GM19395 (cell line): ENCODE measurements around the gene SOX30.

Experiments used
- ATAC-seq: cut with Tn5 transposase; IDR thresholded peaks from one replicate; pipeline ENCODE4 v1.9.1; 2021; ENCODE audit warnings: mild to moderate bottlenecking, moderate library complexity; ENCODE audit not compliant: unreplicated experiment

Gene SOX30

GRCh38 chr5:157665467-157666070 is 13.3 kb upstream of the SOX30 start:
- no peak for ATAC-seq

- ATAC-seq, result no peak
These were observed 7.8 kb upstream of the SOX30 start for GRCh38 chr5:157659868-157660660.

- no peak for ATAC-seq
These were observed 6.7 kb upstream of the SOX30 start for GRCh38 chr5:157658893-157659292.

- no peak for ATAC-seq
These were observed 5.3 kb upstream of the SOX30 start for GRCh38 chr5:157657516-157657915.

- ATAC-seq, result no peak
These were observed 438 bp downstream of the SOX30 start for GRCh38 chr5:157651623-157652376.

GRCh38 chr5:157650991-157651611 is 1.1 kb downstream of the SOX30 start:
- ATAC-seq, result no peak

GRCh38 chr5:157649101-157649500 is 3.1 kb downstream of the SOX30 start:
- ATAC-seq, result no peak

- no peak for ATAC-seq
These were observed 3.8 kb downstream of the SOX30 start for GRCh38 chr5:157648275-157648990.

GRCh38 chr5:157640406-157641066 is 11.7 kb downstream of the SOX30 start:
- no peak for ATAC-seq

GRCh38 chr5:157630341-157630740 is 21.9 kb downstream of the SOX30 start:
- ATAC-seq, result no peak

- ATAC-seq, result no peak
These were observed 25.4 kb downstream of the SOX30 start for GRCh38 chr5:157626831-157627230.

GRCh38 chr5:157624144-157624543 is 28.1 kb downstream of the SOX30 start:
- ATAC-seq, result no peak

- ATAC-seq, result no peak
These were observed 31.5 kb downstream of the SOX30 start for GRCh38 chr5:157620776-157621175.

- no peak for ATAC-seq
These were observed 34.0 kb downstream of the SOX30 start for GRCh38 chr5:157618191-157618765.

- ATAC-seq, result no peak
These were observed 35.5 kb downstream of the SOX30 start for GRCh38 chr5:157616785-157617184.

- ATAC-seq, result no peak
These were observed 38.6 kb downstream of the SOX30 start for GRCh38 chr5:157613385-157614245.

- ATAC-seq, result no peak
These were observed 39.7 kb downstream of the SOX30 start for GRCh38 chr5:157612581-157612980.

- ATAC-seq, result peak; percentile 65
These were observed 40.4 kb downstream of the SOX30 start for GRCh38 chr5:157611571-157612476.
